ENCODE measurements around the gene ADARB2.

Gene ADARB2

GRCh38 chr10:1267568-1267967 is 469.8 kb downstream of the ADARB2 start:
- no peak for DNase-seq

GRCh38 chr10:1267148-1267547 is 470.2 kb downstream of the ADARB2 start:
- DNase-seq: no peak

GRCh38 chr10:1266033-1266802 is 471.1 kb downstream of the ADARB2 start:
- no peak for DNase-seq

GRCh38 chr10:1264001-1264400 is 473.3 kb downstream of the ADARB2 start:
- no peak for DNase-seq

GRCh38 chr10:1257274-1257673 is 480.1 kb downstream of the ADARB2 start:
- DNase-seq: no peak

- DNase-seq: no peak
These were observed 480.9 kb downstream of the ADARB2 start for GRCh38 chr10:1256432-1256725.

- no peak for DNase-seq
These were observed 481.5 kb downstream of the ADARB2 start for GRCh38 chr10:1255600-1256431.

- DNase-seq: no peak
These were observed 482.2 kb downstream of the ADARB2 start for GRCh38 chr10:1255118-1255517.

- DNase-seq: no peak
These were observed 483.6 kb downstream of the ADARB2 start for GRCh38 chr10:1253523-1254353.

GRCh38 chr10:1251769-1252168 is 485.6 kb downstream of the ADARB2 start:
- no peak for DNase-seq

- no peak for DNase-seq
These were observed 488.0 kb downstream of the ADARB2 start for GRCh38 chr10:1249142-1249920.

GRCh38 chr10:1248262-1248630 is 489.1 kb downstream of the ADARB2 start:
- DNase-seq: peak; percentile 2

GRCh38 chr10:1247598-1248261 is 489.6 kb downstream of the ADARB2 start:
- DNase-seq: no peak

- DNase-seq: no peak
These were observed 492.8 kb downstream of the ADARB2 start for GRCh38 chr10:1244493-1244892.

GRCh38 chr10:1243486-1244234 is 493.7 kb downstream of the ADARB2 start:
- DNase-seq: no peak

- no peak for DNase-seq
These were observed 494.4 kb downstream of the ADARB2 start for GRCh38 chr10:1242975-1243374.

GRCh38 chr10:1241973-1242935 is 495.1 kb downstream of the ADARB2 start:
- no peak for DNase-seq

GRCh38 chr10:1241322-1241890 is 495.9 kb downstream of the ADARB2 start:
- no peak for DNase-seq

- no peak for DNase-seq
These were observed 497.0 kb downstream of the ADARB2 start for GRCh38 chr10:1240341-1240775.

- DNase-seq: no peak
These were observed 504.3 kb downstream of the ADARB2 start for GRCh38 chr10:1233031-1233430.

All from suppressor macrophage treated with lipopolysaccharide for 4 hours (primary cell).